GM20431 (cell line): ENCODE measurements around the gene BRICD5.

Experiments used
- in situ Hi-C: fragments of 300-500 bp; cut with MseI, MboI; formaldehyde crosslinking; loops from one replicate; pipeline ENCODE4 v1.15.0; 2020; ENCODE audit warnings: low sequenced_read_pairs; ENCODE audit not compliant: unreplicated experiment

Gene BRICD5

DNA sequence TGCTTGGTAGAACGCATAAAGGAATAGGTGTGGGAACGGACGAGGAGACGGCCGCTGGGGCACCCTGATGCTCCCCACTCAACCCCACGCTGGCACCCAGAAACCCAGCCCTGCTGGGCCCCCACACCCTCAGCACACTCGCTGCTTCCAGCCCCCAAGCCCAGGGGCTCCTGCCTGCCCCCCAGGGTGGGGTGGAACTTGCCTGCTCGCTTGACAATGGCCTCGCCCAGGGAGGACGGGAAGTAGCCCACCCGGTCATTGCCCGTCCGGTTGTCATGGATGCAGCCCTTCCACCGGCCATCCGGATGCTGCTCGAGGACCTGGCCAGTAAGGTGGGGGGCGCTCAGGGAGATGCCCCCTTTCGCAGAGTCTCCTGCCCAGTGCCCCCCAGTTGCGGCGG lies 24.2 kb downstream of the BRICD5 start:
- in situ Hi-C loops = no loop called here

DNA sequence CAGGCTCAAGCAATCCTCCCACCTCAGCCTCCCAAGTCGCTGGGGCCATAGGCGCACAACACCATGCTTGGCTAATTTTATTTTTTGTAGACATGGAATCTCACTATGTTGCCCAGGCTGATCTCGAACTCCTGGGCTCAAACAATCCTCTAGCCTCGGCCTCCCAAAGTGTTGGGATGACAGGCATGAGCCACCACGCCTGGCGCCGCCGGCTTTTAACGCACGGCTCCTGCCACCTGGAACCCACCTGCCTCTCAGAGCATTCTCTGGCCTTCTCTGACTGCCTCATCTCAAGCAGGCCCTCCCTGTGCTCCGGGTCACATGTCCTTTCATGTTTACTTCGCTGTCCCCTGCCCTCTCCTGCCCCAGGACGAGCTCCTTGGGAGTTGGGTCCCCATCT lies 24.6 kb downstream of the BRICD5 start:
- in situ Hi-C loops = no loop called here

DNA sequence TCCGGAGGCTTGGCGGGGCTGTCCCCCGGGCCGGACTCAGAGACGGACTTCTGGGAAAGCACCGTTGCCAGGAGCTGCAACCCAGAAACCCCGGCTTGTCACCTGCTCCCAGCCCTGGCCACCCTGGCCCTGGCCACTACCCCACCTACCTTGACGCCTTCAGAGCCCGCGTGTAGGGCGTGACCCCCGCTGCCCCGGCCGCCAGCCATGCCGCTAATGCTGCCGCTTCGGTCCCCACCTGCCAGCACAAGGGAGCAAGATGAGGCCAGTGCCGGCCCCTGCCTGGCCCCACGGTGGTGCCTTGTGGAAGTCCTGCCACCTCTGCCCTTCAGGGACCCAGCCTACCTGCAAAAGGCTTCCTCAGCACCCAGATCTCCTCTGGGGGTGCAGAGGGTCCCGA lies 25.7 kb downstream of the BRICD5 start:
- in situ Hi-C loops = no loop called here

DNA sequence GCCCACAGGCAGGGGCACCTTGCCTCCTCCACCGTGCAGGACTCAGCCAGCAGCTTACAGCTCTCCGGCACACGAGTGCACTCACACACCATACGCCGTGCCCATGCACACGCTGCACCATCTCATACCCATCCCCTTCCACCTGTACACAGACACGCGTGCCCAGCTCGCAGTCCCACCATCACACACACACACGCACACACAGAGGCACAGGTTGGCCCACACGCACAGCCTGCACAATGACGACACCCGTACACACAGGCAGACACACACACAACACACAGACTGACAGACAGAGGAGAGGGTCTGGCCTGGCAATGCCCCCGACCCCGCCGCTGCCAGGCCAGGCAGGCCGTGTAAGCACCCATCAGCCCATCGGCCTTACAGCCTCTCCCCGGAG lies 26.3 kb downstream of the BRICD5 start:
- in situ Hi-C loops = no loop called here

DNA sequence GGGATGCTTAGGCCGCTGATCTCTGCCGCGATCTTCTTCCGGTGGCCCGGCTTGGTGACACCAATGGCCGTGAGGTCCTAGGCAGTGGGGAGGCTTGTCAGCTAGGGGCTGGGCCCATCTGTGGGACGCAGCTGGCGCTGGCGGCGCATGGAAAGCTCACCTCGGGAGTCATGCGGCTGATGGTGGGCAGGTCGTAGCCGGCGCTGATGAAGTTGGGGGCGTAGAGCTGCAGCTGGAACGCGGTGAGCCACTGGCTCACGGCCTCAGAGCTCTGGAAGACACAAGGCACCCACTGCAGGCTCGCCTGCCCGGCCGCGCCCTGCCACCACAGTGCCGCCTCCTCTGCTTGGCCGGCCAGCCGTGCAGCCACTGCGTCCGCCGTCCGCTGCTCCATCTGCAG lies 27.0 kb downstream of the BRICD5 start:
- in situ Hi-C loops = no loop called here

DNA sequence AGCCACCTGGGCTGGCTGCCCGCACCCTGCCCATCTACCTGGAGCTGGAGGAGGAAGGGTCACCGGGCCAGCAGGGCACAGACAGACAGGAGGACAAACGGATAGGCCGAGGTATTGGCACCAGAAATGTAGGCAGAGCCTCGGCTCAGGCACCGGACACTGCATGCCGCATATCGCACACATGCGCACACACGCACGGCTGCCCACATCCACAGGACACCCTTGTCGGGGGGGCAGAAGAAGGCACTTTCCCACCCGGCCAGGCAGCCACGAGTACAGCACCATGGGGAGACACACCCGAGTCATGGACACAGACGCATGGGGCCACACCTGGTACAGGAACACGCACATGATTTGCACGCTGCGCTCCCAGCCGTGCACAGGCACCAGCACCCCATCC lies 28.7 kb downstream of the BRICD5 start:
- in situ Hi-C loops = no loop called here

DNA sequence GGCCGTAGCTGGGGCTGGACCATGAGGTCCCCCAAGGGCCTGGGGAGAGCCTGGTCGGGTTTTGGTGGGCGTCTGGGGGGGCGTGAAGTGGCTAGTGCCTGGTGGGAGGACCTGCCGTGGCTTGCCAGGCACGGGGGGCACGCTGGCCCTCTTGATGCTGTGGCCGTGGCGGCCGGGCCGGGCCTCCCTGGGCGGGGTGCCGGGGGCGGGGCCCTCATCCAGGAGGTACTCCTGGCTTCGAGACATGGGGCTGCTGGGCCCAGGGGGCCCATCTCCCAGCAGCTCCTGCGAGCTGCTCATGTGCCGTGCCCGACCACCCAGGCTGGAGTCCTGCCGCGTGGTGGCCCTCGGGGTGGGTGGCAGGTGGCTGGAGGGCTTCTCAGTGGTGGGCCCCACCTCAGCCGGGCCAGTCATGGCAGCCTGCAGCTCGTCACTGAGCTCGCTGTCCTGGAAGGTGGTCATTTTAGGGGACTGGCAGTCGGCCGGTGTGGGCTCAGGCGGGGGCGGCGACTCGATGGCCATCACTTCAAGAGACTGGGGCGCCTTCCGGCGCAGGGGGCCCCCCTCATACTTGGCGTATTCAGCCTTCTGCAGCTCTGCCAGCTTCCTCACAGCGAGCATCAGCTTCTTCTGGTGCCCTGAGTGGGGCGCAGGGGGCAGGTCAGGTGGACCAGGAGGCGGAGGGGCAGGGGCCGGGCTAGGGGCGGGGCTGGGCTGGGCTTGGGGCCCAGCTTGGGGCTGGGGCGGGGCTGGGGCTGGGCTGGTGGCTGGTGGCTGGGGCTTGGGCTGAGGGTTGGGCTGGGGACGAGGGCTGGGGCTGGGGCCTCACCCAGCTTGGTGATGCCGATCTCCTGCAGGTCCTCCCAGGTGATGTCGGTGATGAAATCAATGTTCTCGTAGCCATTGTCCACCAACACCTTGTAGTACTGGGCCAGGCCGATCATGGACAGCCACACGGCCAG lies 29.4 kb downstream of the BRICD5 start:
- in situ Hi-C loops = no loop called here

DNA sequence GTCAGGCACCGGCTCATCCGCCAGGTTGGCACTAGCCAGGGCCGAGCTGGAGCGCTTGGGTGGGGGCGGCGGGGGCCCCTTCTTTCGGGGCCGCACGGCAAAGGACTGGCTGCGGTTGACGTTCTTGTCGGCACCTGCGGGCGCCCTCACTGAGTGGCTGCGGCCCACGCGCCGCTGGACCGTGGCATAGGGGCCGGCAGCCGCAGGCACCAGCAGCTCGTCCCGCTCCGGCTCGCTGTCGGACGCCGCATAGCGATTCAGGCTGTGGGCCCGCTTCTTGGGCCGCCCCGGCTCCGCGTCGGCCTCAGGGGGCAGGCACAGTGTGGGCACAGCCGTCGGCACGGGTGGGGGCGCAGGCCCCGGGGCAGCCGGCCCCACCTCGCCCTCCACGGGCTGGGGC lies 30.2 kb downstream of the BRICD5 start:
- in situ Hi-C loops = no loop called here

DNA sequence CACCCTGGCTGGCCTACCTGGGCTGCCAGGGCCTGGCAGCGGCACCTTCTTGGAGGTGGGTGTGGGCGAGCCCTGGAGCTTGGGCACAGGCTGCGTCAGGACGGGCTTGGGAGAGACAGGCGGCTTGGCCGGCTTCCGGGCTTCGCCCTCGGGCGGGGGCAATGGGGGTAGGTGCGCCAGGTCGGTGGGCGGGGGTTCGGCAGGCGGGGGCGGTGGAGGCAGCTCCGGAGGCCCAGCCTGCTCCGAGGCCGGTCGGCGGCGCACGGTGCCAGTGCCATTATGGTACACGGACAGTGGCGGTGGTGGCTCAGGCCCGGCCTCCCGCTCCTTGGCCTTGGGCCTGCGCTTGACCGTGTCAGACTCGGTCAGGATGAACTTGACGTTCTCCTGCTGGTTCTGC lies 31.1 kb downstream of the BRICD5 start:
- in situ Hi-C loops = no loop called here

DNA sequence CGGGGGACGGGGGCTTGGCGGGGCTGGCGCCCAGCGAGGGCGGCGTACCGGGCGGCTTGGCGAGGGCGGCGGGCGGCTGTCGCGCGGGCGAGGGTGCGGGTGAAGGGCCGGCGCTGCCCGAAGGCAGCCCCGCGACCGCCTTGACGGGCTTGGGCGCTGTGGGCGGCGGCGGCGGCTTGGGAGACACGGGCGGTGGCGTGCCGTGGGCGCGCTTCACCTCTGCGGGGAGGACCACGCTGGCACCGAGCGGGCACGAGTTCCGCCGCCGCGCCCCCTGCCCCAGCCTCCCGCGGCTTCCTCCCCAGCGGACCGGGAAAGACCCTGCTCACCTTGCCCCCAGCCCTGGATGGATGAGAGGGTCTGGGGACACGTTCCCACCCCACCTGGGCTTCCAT lies 31.6 kb downstream of the BRICD5 start:
- in situ Hi-C loops = no loop called here

DNA sequence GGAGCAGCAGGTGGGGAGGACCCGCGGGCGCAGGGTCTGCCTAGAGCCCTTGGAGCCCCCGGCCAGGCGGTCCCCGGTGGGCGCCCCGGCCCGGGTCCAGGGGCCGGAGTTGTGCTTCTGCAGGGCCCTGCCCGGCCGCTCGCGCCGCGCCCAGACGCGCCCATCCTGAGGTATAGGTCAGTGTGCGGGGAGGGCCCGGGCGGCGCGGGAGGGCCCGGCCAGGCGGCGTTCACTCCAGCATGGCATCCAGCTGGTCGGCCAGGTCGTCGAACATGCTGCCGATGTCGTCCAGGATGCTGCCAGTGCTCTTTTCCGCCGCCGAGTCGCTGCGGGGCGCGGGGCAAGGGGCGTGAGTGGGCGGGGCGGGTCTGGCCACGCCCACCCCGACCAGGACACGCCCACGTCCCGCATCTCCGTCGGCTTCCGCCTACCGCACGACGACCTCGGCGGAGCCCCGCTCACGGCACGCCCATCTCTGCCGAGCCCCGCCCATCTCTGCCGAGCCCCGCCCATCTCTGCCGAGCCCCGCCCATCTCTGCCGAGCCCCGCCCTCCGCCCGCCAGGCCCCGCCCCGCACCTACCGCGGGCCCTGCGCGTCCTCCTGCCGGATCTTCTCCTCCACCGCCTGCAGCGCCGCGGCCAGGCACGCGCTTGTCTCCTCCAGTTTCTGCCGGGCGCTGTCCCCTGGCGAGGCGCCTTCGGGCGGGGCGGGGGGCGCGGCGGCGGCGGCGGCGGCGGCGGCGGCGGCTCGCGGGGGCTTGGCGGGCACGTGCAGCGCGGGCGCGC lies 32.1 kb downstream of the BRICD5 start:
- in situ Hi-C loops = no loop called here

DNA sequence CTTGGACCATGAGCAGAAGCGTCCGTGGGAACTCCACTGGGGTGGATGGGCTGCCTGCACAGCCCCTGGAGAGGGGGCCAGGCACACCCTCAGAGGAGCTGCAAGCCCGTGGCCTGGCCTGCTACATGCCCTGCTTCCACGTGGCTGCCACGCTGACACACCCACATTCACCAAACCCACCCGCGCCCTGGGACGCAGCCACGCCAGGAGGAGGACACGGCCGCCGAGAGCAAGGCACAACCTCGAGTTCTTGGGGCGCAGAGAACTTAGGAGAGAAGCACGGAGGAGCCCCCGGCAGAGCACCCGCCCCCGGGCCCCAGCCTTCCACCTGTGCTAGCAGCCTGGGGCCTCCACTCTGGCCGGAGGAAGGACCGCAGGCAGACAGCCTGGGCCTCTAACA lies 33.1 kb downstream of the BRICD5 start:
- in situ Hi-C loops = no loop called here

DNA sequence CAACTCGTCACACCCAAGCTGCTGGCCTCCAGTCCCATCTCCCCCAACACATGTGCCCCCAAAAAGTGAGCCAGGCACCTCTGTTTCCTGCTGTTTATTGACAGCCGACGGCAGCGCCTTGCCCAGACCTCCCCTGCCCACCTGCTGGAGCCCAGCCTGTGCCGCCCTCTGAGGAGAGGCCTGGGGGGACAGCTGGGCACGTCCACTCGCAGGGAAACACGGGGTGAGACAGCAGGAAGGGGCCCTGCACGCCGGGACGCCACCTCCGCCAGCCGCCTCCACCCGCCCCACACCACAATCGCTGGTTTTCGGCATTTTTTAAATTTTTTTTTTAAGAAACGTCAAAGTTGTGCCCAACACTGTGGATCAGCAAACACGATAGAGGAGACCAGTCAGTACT lies 33.6 kb downstream of the BRICD5 start:
- in situ Hi-C loops = no loop called here

DNA sequence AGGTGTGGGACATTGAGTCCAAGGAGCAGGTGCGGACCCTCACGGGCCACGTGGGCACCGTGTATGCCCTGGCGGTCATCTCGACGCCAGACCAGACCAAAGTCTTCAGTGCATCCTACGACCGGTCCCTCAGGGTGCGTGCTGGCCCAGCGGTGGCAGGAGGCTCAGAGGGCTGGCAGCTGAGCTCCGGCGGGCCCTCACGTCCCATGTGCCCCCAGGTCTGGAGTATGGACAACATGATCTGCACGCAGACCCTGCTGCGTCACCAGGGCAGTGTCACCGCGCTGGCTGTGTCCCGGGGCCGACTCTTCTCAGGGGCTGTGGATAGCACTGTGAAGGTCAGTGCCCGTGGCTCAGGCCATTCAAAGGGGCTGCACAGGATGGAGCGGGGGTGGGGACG lies 34.6 kb downstream of the BRICD5 start:
- in situ Hi-C loops = no loop called here

DNA sequence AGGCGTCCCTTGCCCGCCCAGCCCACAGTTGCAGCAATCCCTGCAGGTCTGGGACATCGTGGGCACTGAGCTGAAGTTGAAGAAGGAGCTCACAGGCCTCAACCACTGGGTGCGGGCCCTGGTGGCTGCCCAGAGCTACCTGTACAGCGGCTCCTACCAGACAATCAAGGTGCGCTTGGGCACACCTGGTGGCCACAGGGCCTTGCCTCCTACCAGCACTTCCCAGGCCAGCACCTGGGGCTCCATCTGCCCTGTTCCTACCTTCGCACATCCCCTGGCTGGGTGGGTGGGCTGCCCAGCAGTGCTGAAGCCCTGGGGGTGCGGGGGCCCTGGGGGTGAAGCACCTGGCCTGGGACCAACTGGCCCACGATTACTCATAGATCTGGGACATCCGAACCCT lies 35.2 kb downstream of the BRICD5 start:
- in situ Hi-C loops = no loop called here

DNA sequence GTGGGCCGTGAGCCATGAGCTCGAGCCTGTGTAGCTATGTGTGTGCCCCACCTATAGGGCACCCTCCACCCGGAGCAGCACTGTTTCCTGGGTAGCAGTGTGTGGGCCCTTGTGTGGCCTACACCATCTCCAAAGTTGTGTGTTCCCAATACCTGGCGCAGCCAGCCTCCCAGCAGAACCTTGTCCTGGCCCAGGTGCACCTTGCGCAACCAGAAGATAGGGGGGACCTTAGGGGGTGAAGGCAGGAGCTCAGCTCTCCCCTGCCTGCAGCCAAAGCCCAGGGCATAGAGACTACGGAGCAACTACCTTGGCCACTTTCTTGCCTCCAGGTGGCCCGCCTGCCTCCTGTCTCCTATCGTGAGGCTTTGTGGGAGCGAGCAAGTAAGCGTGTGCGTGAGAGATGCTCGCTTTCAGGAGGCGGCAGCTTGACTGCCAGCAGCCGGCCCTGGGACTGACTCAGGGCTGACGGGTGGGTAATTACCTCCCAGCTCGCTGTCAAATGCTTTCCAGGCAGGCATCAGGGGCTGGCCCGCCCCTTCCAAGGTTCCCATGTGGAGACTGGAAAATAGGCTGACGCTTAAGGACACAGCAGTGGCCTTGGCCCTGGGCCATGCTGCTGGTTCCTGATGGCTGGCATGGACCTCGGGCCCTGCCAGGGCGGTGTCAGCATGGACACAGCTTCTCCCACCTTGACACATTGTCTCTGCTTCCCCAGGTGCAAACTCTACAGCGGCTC lies 36.1 kb downstream of the BRICD5 start:
- in situ Hi-C loops = no loop called here

DNA sequence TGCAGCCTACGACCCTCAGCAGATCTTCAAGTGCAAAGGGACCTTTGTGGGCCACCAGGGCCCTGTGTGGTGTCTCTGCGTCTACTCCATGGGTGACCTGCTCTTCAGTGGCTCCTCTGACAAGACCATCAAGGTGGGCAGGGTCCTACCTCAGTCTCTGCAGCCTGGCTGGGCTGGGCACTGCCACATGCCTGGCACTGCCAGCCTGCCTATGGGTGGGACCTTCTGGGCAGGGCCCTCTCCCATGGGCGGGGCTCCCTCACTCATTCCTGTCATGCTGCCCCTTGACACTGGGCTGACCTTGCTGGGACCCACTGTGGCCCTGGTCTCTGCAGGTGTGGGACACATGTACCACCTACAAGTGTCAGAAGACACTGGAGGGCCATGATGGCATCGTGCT lies 36.7 kb downstream of the BRICD5 start:
- in situ Hi-C loops = no loop called here

DNA sequence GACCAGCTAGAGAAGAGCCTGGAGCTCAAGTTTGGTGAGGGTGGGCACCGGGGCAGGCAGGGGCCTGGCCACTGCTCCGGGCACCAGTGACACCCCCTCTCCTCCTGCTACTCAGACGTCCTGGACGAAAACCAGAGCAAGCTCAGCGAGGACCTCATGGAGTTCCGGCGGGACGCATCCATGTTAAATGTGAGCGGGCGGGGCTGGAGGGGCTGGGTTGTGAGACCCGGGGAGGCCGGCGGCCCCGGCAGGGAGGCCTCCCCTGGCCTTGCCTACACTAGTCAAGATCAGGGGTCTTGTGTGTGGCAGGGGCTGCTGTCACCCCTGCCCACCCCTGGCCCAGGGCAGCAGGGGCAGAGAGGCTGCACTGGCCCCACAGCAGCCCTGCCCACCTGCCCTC lies 37.3 kb downstream of the BRICD5 start:
- in situ Hi-C loops = no loop called here

DNA sequence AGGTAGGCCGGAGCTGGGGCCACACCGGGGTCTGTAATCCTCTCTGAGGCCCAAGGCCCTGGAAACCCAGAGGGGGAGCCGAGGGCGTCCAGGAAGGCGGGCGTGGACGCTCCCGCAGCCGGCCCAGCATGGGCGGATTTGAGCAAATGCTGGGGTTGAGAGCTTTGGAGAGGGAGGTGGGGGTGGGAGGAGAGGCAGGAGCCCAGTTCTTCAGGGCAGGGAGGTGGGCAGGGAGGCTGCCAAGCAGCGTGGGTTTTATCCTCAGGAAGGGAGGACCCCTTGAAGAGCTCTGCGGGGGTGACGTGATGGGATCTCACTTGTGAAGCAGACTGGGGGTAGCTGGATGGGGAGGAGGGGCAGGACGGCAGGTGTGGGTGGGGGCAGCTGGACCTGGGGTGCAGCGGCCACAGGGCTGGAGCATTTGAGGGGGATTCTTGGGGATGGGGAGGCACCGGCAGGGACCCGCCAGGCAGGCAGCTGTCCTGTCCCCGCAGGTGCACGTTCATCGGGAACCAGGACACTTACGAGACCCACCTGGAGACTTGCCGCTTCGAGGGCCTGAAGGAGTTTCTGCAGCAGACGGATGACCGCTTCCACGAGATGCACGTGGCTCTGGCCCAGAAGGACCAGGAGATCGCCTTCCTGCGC lies 37.9 kb downstream of the BRICD5 start:
- in situ Hi-C loops = no loop called here

DNA sequence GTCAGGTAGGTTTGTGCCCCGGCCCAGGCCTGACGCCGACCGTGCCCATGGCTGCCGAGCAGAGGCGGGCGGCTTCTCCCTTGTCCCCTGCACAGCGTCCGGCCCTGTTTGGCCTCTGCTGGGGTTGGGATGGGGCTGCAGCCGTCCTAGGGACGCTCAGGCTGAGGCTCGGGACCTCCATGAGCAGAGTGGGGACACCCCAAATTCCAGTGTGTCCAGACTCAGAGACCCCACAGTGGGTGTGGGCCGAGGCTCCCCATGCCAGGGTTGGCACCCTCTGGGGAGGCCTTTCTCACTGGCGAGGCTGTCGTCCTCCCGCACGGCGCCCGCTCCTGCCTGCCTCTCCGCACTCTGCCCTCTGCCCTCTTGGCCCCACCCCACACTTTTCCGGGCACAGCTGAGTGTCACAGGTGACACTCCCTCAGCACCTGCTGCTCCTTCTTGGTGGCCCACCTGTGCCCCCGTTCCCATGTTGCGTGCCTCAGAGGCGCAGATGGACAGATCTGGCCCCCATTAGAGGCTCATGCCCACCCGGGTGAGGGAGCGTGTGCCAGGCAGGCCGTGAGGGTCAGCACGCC lies 39.0 kb downstream of the BRICD5 start:
- in situ Hi-C loops = no loop called here
